AG09319 (cell line): ENCODE measurements around the gene SHROOM3.

ENCODE experiments used
- DNase-seq: peaks from one replicate; pipeline ENCODE4 v3.0.0-alpha.2; 2010; ENCODE audit warnings: low read depth; ENCODE audit errors: extremely low read depth
- CTCF ChIP-seq: IDR thresholded peaks from 2 replicates; pipeline ENCODE4 v1.5.1; 2011; ENCODE audit warnings: low read depth, mild to moderate bottlenecking, inconsistent platforms, low read length, moderate library complexity

SHROOM3 gene

GRCh38 chr4:76540486-76540885, 105.5 kb downstream of the SHROOM3 start:
- no peak for TF ChIP-seq CTCF
- DNase-seq = no peak

- TF ChIP-seq CTCF = no peak
- no peak for DNase-seq
These were observed 108.3 kb downstream of the SHROOM3 start for GRCh38 chr4:76543378-76543777.

GRCh38 chr4:76544725-76545124, 109.7 kb downstream of the SHROOM3 start:
- no peak for DNase-seq
- no peak for TF ChIP-seq CTCF

- DNase-seq = no peak
- no peak for TF ChIP-seq CTCF
These were observed 110.3 kb downstream of the SHROOM3 start for GRCh38 chr4:76545226-76545884.

- no peak for DNase-seq
- TF ChIP-seq CTCF = no peak
These were observed 111.3 kb downstream of the SHROOM3 start for GRCh38 chr4:76546327-76546726.

GRCh38 chr4:76546759-76547742, 112.0 kb downstream of the SHROOM3 start:
- TF ChIP-seq CTCF = no peak
- DNase-seq = peak; percentile 62

- no peak for DNase-seq
- no peak for TF ChIP-seq CTCF
These were observed 113.7 kb downstream of the SHROOM3 start for GRCh38 chr4:76548704-76549103.
